Measurements from ENCODE around the gene BTG3. TPM values are rescaled to one million over a fixed set of nuclear protein-coding genes. Genes with fewer than 3 reads are reported as not detected.

BTG3 gene
- total RNA-seq, 2 experiments from 2014 or later: 81.9 to 84.0 TPM

DNA sequence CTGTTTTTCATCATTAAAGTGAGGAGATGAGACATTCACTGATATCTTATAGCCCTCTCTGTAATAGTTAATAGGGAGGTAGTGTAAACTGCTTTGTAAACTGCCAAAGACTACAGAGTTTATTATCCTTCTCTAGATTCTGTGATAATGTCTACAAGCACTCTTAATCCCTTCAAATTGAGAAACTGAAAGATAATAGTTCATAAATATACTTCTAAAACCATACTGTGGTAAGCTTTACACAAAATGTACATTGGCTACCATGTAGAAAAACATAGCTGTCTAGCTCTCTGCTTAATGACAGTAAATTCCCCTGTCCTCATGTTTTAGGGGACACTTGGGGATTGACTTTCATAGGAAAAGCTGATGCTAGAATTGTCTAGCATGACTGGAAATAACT lies 60.3 kb downstream of the BTG3 start:
- POLR2A ChIA-PET: no interaction called here
- Histone ChIP-seq H3K4me3 (ENCODE audit: low read length) (no peak overlapping the region), H3K36me3 (ENCODE audit: insufficient read depth, low read length) (no peaks in the 10 kb centered on the region), H3K4me1 (ENCODE audit: insufficient read depth, low read length) (no peaks in the 10 kb centered on the region), H3K9me3 (ENCODE audit: control insufficient read depth in 1 of 2, insufficient read depth in 1 of 2, low read length in 2 of 2) (no peaks in the 10 kb centered on the region), H3K27me3 (ENCODE audit: control insufficient read depth in 1 of 2, insufficient read depth in 2 of 2, low read length in 2 of 2) (no peaks in the 10 kb centered on the region), H3K27ac (ENCODE audit: low read depth in 1 of 2, low read length in 2 of 2) (no peak overlapping the region)
- H3K27me3 Mint-ChIP-seq: no peaks in the 10 kb centered on the region
- H3K27ac Mint-ChIP-seq: no peak overlapping the region
- no peak for DNase-seq
- H3K4me1 Mint-ChIP-seq (ENCODE audit: low read depth): no peaks in the 10 kb centered on the region
- intact Hi-C loops (cut with DNase I, micrococcal nuclease): no loop called here
- CTCF ChIA-PET: no interaction called here
- H3K36me3 Mint-ChIP-seq (ENCODE audit: low read depth): no peaks in the 10 kb centered on the region
- TF ChIP-seq, protein P1, sequence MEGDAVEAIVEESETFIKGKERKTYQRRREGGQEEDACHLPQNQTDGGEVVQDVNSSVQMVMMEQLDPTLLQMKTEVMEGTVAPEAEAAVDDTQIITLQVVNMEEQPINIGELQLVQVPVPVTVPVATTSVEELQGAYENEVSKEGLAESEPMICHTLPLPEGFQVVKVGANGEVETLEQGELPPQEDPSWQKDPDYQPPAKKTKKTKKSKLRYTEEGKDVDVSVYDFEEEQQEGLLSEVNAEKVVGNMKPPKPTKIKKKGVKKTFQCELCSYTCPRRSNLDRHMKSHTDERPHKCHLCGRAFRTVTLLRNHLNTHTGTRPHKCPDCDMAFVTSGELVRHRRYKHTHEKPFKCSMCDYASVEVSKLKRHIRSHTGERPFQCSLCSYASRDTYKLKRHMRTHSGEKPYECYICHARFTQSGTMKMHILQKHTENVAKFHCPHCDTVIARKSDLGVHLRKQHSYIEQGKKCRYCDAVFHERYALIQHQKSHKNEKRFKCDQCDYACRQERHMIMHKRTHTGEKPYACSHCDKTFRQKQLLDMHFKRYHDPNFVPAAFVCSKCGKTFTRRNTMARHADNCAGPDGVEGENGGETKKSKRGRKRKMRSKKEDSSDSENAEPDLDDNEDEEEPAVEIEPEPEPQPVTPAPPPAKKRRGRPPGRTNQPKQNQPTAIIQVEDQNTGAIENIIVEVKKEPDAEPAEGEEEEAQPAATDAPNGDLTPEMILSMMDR (IDR thresholded peaks at IDR 0.05): no peak
- no peaks in the 10 kb centered on the region for H3K9me3 Mint-ChIP-seq
- H3K4me3 Mint-ChIP-seq: no peak overlapping the region
- ATAC-seq (ENCODE audit: poor library complexity): no peak

DNA sequence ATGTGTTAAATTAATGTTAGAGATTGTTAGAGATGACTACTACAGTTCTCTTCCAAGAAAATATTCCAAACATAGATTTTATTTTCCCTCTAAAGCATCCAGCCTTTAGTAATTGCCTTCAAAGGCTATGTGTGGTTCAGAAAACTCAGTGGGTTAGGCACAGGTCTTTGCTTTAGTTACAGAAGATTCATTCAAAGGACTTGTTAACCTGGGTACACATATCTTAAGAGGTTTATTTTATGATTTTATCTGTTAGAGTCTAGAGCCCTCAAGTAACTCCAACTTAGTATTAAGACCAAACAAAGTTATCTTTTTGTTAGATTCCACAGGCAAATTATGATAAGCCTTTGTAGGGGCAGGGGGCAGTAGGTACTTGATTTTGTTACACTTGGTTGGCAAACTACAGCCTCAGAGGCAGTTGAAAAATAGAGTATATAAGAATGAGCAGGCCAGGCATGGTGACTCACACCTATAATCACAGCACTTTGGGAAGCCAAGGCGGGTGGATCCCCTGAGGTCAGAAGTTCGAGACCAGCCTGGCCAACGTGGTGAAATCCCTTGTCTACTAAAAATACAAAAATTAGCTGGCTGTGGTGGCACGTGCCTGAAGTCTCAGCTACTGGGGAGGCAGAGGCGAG lies 61.9 kb downstream of the BTG3 start:
- CTCF ChIA-PET: no interaction called here
- H3K4me3 ChIP-seq (ENCODE audit: low read length): no peak overlapping the region
- POLR2A ChIA-PET: no interaction called here
- no peaks in the 10 kb centered on the region for H3K36me3 ChIP-seq (ENCODE audit: insufficient read depth, low read length)
- no peaks in the 10 kb centered on the region for H3K4me1 Mint-ChIP-seq (ENCODE audit: low read depth)
- DNase-seq (no peak), ATAC-seq (ENCODE audit: poor library complexity) (no peak)
- no peak overlapping the region for H3K27ac Mint-ChIP-seq
- TF ChIP-seq, protein P1 (IDR thresholded peaks at IDR 0.05): no peak
- no peaks in the 10 kb centered on the region for H3K27me3 ChIP-seq (ENCODE audit: control insufficient read depth in 1 of 2, insufficient read depth in 2 of 2, low read length in 2 of 2)
- H3K4me1 ChIP-seq (ENCODE audit: insufficient read depth, low read length): no peaks in the 10 kb centered on the region
- H3K9me3 Mint-ChIP-seq: no peaks in the 10 kb centered on the region
- H3K4me3 Mint-ChIP-seq: no peak overlapping the region
- H3K36me3 Mint-ChIP-seq (ENCODE audit: low read depth): no peaks in the 10 kb centered on the region
- intact Hi-C loops (cut with DNase I, micrococcal nuclease): no loop called here
- no peaks in the 10 kb centered on the region for H3K9me3 ChIP-seq (ENCODE audit: control insufficient read depth in 1 of 2, insufficient read depth in 1 of 2, low read length in 2 of 2)
- H3K27ac ChIP-seq (ENCODE audit: low read depth in 1 of 2, low read length in 2 of 2): no peak overlapping the region
- H3K27me3 Mint-ChIP-seq: no peaks in the 10 kb centered on the region

- intact Hi-C loops (cut with DNase I, micrococcal nuclease): no loop called here
- no peak overlapping the region for H3K27ac Mint-ChIP-seq
- Histone ChIP-seq H3K27ac (ENCODE audit: low read depth in 1 of 2, low read length in 2 of 2) (no peak overlapping the region), H3K9me3 (ENCODE audit: control insufficient read depth in 1 of 2, insufficient read depth in 1 of 2, low read length in 2 of 2) (no peaks in the 10 kb centered on the region), H3K36me3 (ENCODE audit: insufficient read depth, low read length) (no peaks in the 10 kb centered on the region), H3K4me1 (ENCODE audit: insufficient read depth, low read length) (no peaks in the 10 kb centered on the region), H3K4me3 (ENCODE audit: low read length) (no peak overlapping the region), H3K27me3 (ENCODE audit: control insufficient read depth in 1 of 2, insufficient read depth in 2 of 2, low read length in 2 of 2) (no peaks in the 10 kb centered on the region)
- no peaks in the 10 kb centered on the region for H3K9me3 Mint-ChIP-seq
- H3K4me3 Mint-ChIP-seq: no peak overlapping the region
- no peaks in the 10 kb centered on the region for H3K4me1 Mint-ChIP-seq (ENCODE audit: low read depth)
- DNase-seq (no peak), ATAC-seq (ENCODE audit: poor library complexity) (no peak)
- H3K36me3 Mint-ChIP-seq (ENCODE audit: low read depth): no peaks in the 10 kb centered on the region
- CTCF ChIA-PET: no interaction called here
- TF ChIP-seq, protein P1 (IDR thresholded peaks at IDR 0.05): no peak
- POLR2A ChIA-PET: no interaction called here
- no peaks in the 10 kb centered on the region for H3K27me3 Mint-ChIP-seq
Measured at GRCh38 chr21:17548262-17548661, 64.4 kb downstream of the BTG3 start.

All from CD4-positive, alpha-beta T cell (primary cell).